DND-41 (cell line): ENCODE measurements around the gene NFATC2.

Source experiments
- CTCF ChIP-seq: IDR thresholded peaks from 2 replicates; pipeline ENCODE4 v1.5.1; 2012; ENCODE audit warnings: borderline replicate concordance, low read length, moderate library complexity, mild to moderate bottlenecking; ENCODE audit not compliant: poor library complexity, severe bottlenecking; ENCODE audit errors: extremely low read depth
- EZH2 ChIP-seq: IDR thresholded peaks from 3 replicates; pipeline ENCODE4 v1.6.1; 2012; ENCODE audit warnings: borderline replicate concordance, low read depth, mild to moderate bottlenecking, moderate library complexity, low read length, inconsistent platforms; ENCODE audit not compliant: severe bottlenecking

- TF ChIP-seq EZH2: no peak
- no peak for TF ChIP-seq CTCF
Observed at GRCh38 chr20:51376111-51376510, 166.4 kb downstream of the NFATC2 start.
